IPS-18c (cell line): Measurements from ENCODE around the gene CLCC1.
"Not testable (repeated sequence)": the region's sequence is repeated elsewhere in the genome, so short reads cannot be mapped to it uniquely, and the experiment has no call there.

Source experiments
- H3K4me3 ChIP-seq: 2 replicates; pipeline ENCODE4 v1.7.0; 2013; ENCODE audit warnings: low read depth, mild to moderate bottlenecking, low read length, moderate library complexity; ENCODE audit not compliant: insufficient read depth
- H3K9me3 ChIP-seq: one replicate; pipeline ENCODE4 v1.6.1; 2013; ENCODE audit warnings: mild to moderate bottlenecking, low read length, moderate library complexity; ENCODE audit not compliant: control insufficient read depth, insufficient read depth

Gene CLCC1

GRCh38 chr1:108963052-108963686 lies at the start of gene CLCC1:
Gene CLCC1, minus strand, starts transcription at chr1:108963484. Its CDS starts 13,047 bp downstream, at chr1:108950437.
- H3K4me3 ChIP-seq: peak within 1 kb of the TSS; percentile 85
- H3K9me3 ChIP-seq: no peaks in the 10 kb centered on the region

DNA sequence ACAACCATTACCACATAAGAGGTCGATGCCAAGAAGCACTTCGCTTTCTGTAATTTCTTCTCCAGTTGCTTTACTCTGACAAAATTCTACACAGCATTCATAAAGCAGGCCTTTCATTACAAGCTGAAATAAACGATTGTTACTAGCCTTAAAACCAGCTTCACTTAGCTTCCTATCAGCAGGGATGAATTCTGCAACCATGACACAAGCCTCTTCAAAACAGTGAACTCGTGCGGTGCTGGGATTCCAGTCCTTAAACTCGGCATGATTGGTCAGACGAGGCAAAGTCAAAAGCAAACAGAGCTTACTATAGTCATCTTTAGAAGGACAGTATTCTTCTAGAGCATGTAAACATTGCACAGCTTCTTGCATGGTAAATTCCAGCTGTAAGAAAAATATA lies 48.1 kb upstream of the CLCC1 start:
- H3K9me3 ChIP-seq: no peaks in the 10 kb centered on the region
- no peak overlapping the region for H3K4me3 ChIP-seq

GRCh38 chr1:108996622-108997021 lies 33.3 kb upstream of the CLCC1 start:
- not testable (repeated sequence) for H3K9me3 ChIP-seq, H3K4me3 ChIP-seq

- peaks cover 2% of the 10 kb centered on the region for H3K9me3 ChIP-seq
- no peak overlapping the region for H3K4me3 ChIP-seq
These were observed 19.8 kb upstream of the CLCC1 start for GRCh38 chr1:108983114-108983513.

- Histone ChIP-seq H3K4me3 (no peak overlapping the region), H3K9me3 (peaks cover 2% of the 10 kb centered on the region)
These were observed 13.4 kb upstream of the CLCC1 start for GRCh38 chr1:108976658-108977057.

DNA sequence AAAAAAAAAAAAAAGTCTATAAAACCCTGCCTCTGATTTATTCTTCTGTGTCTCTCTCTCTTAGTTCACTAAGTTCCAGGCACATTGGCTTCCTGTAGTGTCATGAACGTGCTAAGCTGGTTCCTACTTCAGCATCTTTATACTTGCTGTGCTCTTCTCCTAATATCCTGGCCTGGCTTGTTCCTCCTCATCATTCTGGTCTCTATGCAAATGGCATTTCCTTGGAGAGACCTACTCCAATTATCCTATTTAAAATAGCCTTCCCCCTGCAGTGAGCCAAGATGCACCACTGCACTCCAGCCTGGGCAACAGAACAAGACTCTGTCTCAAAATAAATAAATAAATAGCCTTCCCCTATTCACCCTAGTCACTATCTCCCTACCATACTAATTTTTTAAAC lies 9.7 kb upstream of the CLCC1 start:
- Histone ChIP-seq H3K4me3 (no peak overlapping the region), H3K9me3 (no peaks in the 10 kb centered on the region)

GRCh38 chr1:108969346-108969745 lies 6.1 kb upstream of the CLCC1 start:
- Histone ChIP-seq H3K4me3 (no peak overlapping the region), H3K9me3 (no peaks in the 10 kb centered on the region)

- Histone ChIP-seq H3K4me3 (peak overlapping the region; percentile 85), H3K9me3 (no peaks in the 10 kb centered on the region)
These were observed 618 bp downstream of the CLCC1 start for GRCh38 chr1:108962681-108963051.

GRCh38 chr1:108961752-108962486 lies 1.4 kb downstream of the CLCC1 start:
- H3K9me3 ChIP-seq: no peaks in the 10 kb centered on the region
- peak overlapping the region; percentile 85 for H3K4me3 ChIP-seq

GRCh38 chr1:108961198-108961597 lies 2.1 kb downstream of the CLCC1 start:
- Histone ChIP-seq H3K9me3 (no peaks in the 10 kb centered on the region), H3K4me3 (no peak overlapping the region)

GRCh38 chr1:108960719-108961118 lies 2.6 kb downstream of the CLCC1 start:
- Histone ChIP-seq H3K4me3 (no peak overlapping the region), H3K9me3 (no peaks in the 10 kb centered on the region)

- Histone ChIP-seq H3K9me3 (no peaks in the 10 kb centered on the region), H3K4me3 (no peak overlapping the region)
These were observed 5.4 kb downstream of the CLCC1 start for GRCh38 chr1:108957888-108958287.

- H3K9me3 ChIP-seq: no peaks in the 10 kb centered on the region
- H3K4me3 ChIP-seq: no peak overlapping the region
These were observed 7.4 kb downstream of the CLCC1 start for GRCh38 chr1:108955881-108956280.

DNA sequence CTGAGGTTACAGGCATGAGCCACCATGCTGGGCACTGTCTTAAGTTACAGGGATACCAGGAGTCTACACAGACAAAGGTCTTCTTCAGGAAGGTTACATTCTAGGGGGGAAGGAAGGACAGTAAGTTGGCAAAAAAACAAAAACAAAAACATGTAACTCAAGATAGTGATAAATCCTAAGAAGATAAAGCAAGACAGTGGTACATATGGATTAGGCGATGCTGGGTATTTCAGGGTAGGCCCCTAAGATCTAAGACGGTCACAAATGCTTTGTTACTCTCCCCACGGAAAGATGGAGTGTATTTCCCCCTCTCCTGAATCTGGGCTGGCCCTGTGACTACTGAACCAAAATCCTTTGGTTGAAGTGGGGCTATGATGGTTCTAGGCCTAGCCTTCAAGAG lies 8.2 kb downstream of the CLCC1 start:
- Histone ChIP-seq H3K9me3 (no peaks in the 10 kb centered on the region), H3K4me3 (no peak overlapping the region)

GRCh38 chr1:108953452-108953851 lies 9.8 kb downstream of the CLCC1 start:
- no peak overlapping the region for H3K4me3 ChIP-seq

GRCh38 chr1:108951242-108951641 lies 12.0 kb downstream of the CLCC1 start:
- Histone ChIP-seq H3K9me3 (no peaks in the 10 kb centered on the region), H3K4me3 (no peak overlapping the region)

More at GRCh38 chr1:108953452-108953851, 9.8 kb downstream of the CLCC1 start:
- no peaks in the 10 kb centered on the region for H3K9me3 ChIP-seq

DNA sequence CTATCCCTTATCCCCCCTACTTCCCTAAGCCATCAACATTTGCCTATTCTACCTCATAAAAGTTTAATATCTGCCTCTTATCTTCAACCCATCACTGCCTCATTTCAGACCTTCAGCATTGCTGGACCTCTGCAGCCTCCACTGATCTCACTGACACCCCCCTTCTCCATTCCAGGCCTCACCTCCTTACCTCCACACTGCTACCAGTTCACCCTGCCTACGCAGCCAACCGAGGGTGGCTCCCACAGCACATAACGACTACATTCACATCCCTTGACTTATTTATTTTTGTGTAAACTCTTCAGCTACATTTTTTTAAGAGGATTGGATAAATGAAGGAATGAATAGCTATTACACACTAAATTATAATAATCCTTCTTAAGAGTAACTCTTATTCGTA lies 14.2 kb downstream of the CLCC1 start:
- Histone ChIP-seq H3K9me3 (no peaks in the 10 kb centered on the region), H3K4me3 (no peak overlapping the region)

DNA sequence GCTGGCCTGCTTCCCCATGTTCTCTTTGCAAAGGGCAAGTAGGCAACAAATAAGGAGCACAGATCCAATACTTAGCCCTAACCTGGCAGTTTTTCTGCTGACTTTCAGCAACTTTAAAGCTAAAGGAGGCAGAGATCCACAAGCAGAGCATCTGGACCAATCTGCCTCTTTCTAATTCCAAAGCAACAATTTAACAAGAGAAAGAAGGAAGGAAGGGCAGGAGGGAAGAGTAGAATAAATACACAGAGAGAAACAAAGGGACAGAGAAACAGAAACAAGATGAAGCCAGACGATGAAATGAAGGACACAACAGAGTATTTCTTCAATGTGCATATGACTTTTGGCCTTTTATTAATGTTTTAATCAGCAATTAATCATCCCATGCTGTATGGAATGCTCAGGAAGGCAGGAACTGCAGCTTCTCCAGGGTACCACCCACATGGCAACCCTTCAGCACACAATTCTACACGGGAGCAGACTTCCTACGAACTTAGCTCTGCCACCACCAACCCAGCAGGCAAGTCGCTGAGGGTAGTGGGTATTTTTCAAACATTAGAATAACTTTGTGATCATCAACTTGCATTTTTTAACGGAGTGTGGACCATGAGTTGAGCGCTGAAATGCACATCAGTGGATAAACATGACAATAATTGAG lies 15.3 kb downstream of the CLCC1 start:
- H3K9me3 ChIP-seq: no peaks in the 10 kb centered on the region
- no peak overlapping the region for H3K4me3 ChIP-seq
